Adipocyte (in vitro differentiated cells): ENCODE results near the gene SLC1A7.

ENCODE experiments used
- DNase-seq: peaks from one replicate; pipeline ENCODE4 v3.0.0-alpha.2; 2015; ENCODE audit warnings: low read depth
- H3K27me3 ChIP-seq: replicated peaks from 2 replicates; pipeline ENCODE4 v1.7.0; 2013; ENCODE audit warnings: mild to moderate bottlenecking, low read length, moderate library complexity; ENCODE audit not compliant: control insufficient read depth, insufficient read depth
- H3K36me3 ChIP-seq: 2 replicates; pipeline ENCODE4 v1.7.0; 2013; ENCODE audit warnings: low read length, mild to moderate bottlenecking, moderate library complexity; ENCODE audit not compliant: control insufficient read depth, insufficient read depth, severe bottlenecking
- H3K4me1 ChIP-seq: 2 replicates; pipeline ENCODE4 v1.7.0; 2013; ENCODE audit warnings: mild to moderate bottlenecking, low read length, moderate library complexity; ENCODE audit not compliant: control insufficient read depth, insufficient read depth
- H3K4me3 ChIP-seq: 2 replicates; pipeline ENCODE4 v1.7.0; 2013; ENCODE audit warnings: mild to moderate bottlenecking, low read length, moderate library complexity
- H3K9ac ChIP-seq: 2 replicates; pipeline ENCODE4 v1.7.0; 2013; ENCODE audit warnings: mild to moderate bottlenecking, low read length, moderate library complexity
- H3K9me3 ChIP-seq: 2 replicates; pipeline ENCODE4 v1.7.0; 2013; ENCODE audit warnings: mild to moderate bottlenecking, low read length, moderate library complexity; ENCODE audit not compliant: control insufficient read depth

Gene SLC1A7

GRCh38 chr1:53071167-53071865 is 71.1 kb downstream of the SLC1A7 start:
- Histone ChIP-seq H3K4me1 (peaks cover 16% of the 10 kb centered on the region), H3K9me3 (no peaks in the 10 kb centered on the region), H3K27me3 (no peaks in the 10 kb centered on the region), H3K4me3 (no peak overlapping the region), H3K9ac (no peak overlapping the region), H3K36me3 (peaks cover 44% of the 10 kb centered on the region)
- DNase-seq, result no peak

DNA sequence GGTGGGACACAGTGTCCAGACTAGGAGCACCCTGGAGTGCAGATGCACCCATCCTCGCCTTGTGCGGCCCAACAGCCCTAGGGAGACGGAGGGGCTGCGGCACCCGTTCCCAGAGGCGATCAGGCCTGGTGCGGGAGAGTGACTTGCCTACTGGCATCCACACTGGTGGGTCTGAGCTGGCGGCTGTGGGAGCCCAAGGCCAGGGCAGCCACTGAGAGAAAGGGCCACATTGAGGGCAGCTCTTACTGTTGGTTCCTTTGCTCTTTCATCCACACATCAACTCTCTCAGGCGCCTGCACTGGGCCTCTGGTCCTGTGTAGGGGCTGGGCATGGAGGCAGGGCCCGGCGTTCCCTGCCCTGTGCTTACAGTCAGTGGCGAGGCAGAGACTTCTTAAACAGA is 71.8 kb downstream of the SLC1A7 start:
- Histone ChIP-seq H3K4me3 (no peak overlapping the region), H3K9me3 (no peaks in the 10 kb centered on the region), H3K9ac (no peak overlapping the region), H3K4me1 (peaks cover 16% of the 10 kb centered on the region), H3K36me3 (peaks cover 44% of the 10 kb centered on the region), H3K27me3 (no peaks in the 10 kb centered on the region)
- DNase-seq, result no peak

- Histone ChIP-seq H3K27me3 (no peaks in the 10 kb centered on the region), H3K9ac (no peak overlapping the region), H3K4me1 (peaks cover 16% of the 10 kb centered on the region), H3K36me3 (peaks cover 37% of the 10 kb centered on the region), H3K9me3 (no peaks in the 10 kb centered on the region), H3K4me3 (no peak overlapping the region)
- no peak for DNase-seq
Measured at GRCh38 chr1:53069663-53070327, 72.6 kb downstream of the SLC1A7 start.

DNA sequence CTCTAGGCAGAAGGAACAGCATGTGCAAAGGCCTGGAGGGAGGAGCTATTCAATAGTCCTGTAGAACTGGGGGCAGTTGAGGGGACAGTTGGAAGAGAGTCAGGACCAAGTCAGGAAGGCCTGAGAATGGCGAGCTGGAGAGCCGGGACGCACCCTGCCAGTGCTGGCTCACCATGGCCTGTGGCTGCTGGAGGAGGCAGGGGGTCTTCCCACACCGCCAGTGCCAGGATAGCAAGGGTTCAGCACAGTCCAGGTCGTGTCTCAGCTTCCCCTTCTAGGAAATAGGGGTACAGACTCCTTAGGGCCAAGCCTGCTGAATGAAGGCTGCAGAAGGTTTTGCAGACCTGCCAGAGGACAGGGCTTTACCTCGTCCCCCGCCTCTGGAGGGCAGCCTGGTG is 73.2 kb downstream of the SLC1A7 start:
- H3K27me3 ChIP-seq, result no peaks in the 10 kb centered on the region
- H3K36me3 ChIP-seq, result peaks cover 36% of the 10 kb centered on the region
- H3K4me3 ChIP-seq, result no peak overlapping the region
- H3K9ac ChIP-seq, result no peak overlapping the region
- DNase-seq, result no peak
- H3K9me3 ChIP-seq, result no peaks in the 10 kb centered on the region
- H3K4me1 ChIP-seq, result peaks cover 16% of the 10 kb centered on the region

DNA sequence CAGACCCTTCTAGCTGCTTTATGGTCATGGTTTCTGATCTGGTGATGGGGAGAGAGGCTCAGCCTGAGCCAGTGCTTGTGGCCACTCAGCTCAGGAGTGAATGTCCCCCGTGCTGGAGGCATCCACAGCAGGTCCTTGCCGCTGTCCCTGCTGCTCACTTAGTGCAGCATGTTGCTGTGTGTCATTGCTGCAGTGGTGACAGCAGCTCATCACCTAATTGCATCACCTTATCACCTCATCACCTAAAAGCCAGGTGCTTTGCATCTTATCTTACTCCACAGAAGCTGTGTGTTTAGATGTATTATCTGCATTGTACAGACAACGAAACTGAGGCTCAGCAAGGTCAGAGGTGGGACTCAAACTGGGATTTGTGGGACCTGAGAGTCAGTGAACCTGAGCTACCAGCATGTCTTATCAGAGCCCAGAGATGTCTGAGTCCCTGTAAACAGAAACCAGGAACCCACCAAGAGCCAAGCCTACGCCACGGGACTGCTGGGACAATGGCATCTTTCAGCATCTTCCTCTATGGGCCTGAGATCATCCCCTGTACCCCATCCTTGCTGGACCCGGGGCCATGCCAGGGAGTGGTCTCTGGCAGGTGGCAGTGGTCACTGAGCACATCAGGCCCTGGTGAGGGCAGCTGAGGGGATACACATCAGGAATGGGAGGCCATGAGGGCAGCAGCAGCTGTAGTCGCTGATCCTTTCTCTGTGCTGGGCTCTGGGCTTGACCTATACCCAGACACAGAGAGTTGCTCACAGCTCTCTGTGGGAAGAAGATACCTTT is 73.9 kb downstream of the SLC1A7 start:
- Histone ChIP-seq H3K36me3 (peaks cover 36% of the 10 kb centered on the region), H3K9me3 (no peaks in the 10 kb centered on the region), H3K4me1 (peaks cover 15% of the 10 kb centered on the region), H3K27me3 (no peaks in the 10 kb centered on the region), H3K4me3 (no peak overlapping the region), H3K9ac (no peak overlapping the region)
- DNase-seq, result no peak

DNA sequence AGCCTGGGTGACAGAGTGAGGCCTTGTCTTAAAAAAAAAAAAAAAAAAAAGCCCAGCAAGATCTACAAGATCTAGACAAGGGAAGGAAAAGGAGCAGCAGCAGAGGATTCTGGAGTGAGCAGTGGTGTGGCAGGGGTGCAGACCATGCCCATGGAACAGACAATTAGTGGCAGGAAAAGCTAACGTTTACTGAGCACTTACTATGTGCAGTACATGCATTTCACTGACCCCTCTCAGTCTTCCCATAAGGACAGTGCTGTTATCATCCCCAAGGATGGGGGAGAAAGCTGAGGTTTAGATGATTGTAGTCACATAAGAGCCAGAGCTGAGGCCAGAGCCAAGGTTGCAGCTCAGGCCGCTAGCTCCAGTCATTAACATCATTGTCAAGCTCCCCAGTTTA is 74.6 kb downstream of the SLC1A7 start:
- DNase-seq, result no peak
- Histone ChIP-seq H3K36me3 (peaks cover 31% of the 10 kb centered on the region), H3K9ac (no peak overlapping the region), H3K4me1 (peaks cover 12% of the 10 kb centered on the region), H3K4me3 (no peak overlapping the region), H3K27me3 (no peaks in the 10 kb centered on the region), H3K9me3 (no peaks in the 10 kb centered on the region)

DNA sequence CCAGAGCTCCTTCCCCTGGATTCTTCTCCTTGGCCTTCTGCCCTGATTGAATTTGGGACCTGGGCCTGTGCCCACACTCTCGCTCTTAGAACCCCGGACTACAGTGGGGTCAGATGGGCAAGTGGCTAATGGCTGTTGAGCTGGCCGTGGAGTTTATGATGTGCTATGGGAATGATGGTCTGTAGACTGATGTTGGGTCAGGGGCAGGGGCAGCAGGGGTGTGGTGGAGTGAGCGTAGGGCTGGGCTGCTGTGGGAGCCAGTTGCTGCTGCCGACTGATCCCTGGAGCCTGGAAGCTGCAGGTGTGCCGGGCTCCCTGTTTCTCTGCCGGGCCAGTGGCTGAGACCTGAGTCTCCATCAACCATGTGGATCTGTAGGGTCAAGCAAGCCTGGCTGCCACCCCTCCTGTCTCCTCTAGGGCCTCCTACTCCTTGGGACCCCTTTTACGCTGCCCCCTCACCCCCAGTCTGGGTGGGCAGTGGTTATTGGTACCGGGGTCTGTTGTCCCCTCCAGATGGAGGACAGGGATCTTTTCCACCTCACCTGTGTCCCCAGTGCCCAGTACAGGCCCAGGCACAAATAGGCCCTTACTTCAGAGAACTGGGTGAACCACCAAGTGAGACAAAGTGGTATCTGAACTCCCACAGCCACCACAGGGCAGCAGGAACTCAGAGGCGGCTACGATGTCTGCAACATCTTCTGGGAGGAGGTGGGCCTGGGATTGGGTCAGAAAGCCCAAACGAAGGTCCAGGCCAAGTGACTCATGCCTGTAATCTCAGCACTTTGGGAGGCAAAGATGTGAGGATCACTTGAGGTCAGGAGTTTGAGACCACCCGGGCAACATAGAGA is 75.3 kb downstream of the SLC1A7 start:
- H3K4me3 ChIP-seq, result no peak overlapping the region
- H3K36me3 ChIP-seq, result peaks cover 26% of the 10 kb centered on the region
- no peaks in the 10 kb centered on the region for H3K27me3 ChIP-seq
- H3K9me3 ChIP-seq, result no peaks in the 10 kb centered on the region
- peaks cover 12% of the 10 kb centered on the region for H3K4me1 ChIP-seq
- DNase-seq, result no peak
- H3K9ac ChIP-seq, result peak overlapping the region; percentile 30

GRCh38 chr1:53066488-53066887 is 76.0 kb downstream of the SLC1A7 start:
- Histone ChIP-seq H3K4me1 (peaks cover 12% of the 10 kb centered on the region), H3K4me3 (no peak overlapping the region), H3K9me3 (no peaks in the 10 kb centered on the region), H3K36me3 (peaks cover 25% of the 10 kb centered on the region), H3K9ac (peak overlapping the region; percentile 30), H3K27me3 (no peaks in the 10 kb centered on the region)
- no peak for DNase-seq

DNA sequence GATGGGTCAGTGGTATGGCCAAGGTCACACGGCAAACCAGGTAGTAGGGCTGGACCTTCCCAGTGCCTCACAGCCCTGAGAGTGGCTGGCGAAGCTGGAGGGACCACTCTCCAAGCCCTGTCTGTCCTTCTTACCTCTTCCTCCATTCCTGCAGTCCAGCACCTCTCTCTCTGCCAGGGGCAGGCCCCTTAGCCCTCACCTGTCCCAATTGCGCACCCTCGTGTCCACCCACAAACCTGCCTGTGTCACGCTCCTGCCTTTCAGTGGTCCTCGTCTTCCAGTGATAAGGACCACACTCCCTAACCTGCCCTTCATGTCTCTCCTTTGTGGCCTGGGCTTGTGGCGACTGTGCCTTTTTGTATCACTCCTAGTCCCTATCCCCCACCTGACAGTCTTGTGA is 77.0 kb downstream of the SLC1A7 start:
- no peak for DNase-seq
- no peaks in the 10 kb centered on the region for H3K27me3 ChIP-seq
- peaks cover 14% of the 10 kb centered on the region for H3K36me3 ChIP-seq
- H3K4me3 ChIP-seq, result no peak overlapping the region
- peaks cover 20% of the 10 kb centered on the region for H3K4me1 ChIP-seq
- H3K9ac ChIP-seq, result no peak overlapping the region
- H3K9me3 ChIP-seq, result no peaks in the 10 kb centered on the region

DNA sequence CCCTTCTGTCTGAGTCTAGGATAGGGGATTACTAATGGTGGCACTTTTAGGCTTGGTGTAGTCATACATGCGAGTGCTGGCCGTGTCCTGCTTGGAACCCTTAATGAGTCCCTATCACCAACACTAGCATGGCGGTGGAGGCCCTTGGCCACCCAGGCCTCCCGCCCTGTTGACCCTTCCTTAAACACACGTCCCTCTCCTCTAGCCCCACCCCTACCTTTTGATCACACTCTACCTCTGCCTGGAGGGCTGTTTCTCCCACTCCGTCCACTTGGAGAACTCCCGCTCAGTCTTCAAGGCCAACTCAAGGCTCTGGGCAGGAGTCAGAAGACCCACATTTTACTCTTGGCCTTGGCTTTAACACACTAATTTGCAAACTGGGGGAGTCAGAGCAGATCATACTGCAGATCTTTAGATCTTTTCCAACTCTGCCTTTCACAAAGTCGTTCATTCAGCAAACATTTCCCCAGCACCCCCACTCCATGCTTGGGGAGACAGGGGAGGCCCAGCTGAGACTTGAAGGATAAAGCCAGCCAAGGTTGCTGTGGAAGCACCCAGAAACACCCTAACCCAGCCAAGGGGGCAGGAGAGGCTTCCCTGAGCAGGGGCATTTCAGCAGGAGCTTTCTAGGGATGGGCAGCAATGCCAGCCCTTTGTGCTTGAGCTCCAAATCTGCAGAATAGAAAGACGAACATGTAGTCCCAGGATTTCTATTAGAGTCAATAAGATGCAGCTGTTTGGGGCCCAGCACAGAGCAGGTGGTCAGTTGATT is 78.5 kb downstream of the SLC1A7 start:
- H3K36me3 ChIP-seq, result peaks cover 3% of the 10 kb centered on the region
- H3K9ac ChIP-seq, result peak overlapping the region; percentile 87
- no peaks in the 10 kb centered on the region for H3K27me3 ChIP-seq
- peak overlapping the region; percentile 84 for H3K4me3 ChIP-seq
- H3K9me3 ChIP-seq, result no peaks in the 10 kb centered on the region
- DNase-seq, result no peak
- peaks cover 29% of the 10 kb centered on the region for H3K4me1 ChIP-seq
